GM19351 (cell line): ENCODE results near the gene IL20.
A peak's percentile ranks its signal among the peaks of the same experiment; 100 is the strongest.

Source experiments
- ATAC-seq: cut with Tn5 transposase; IDR thresholded peaks from one replicate; pipeline ENCODE4 v1.9.1; 2021; ENCODE audit warnings: mild to moderate bottlenecking, moderate library complexity; ENCODE audit not compliant: unreplicated experiment

Gene IL20

GRCh38 chr1:206864939-206865671 is at the start of gene IL20:
Gene IL20 (plus strand): TSS chr1:206865623. CDS start chr1:206865853, 230 bp downstream.
- ATAC-seq: no peak

GRCh38 chr1:206816390-206817287 is 48.8 kb upstream of the IL20 start:
- peak; percentile 61 for ATAC-seq

- ATAC-seq: no peak
Measured at GRCh38 chr1:206821493-206821892, 43.9 kb upstream of the IL20 start.

GRCh38 chr1:206823727-206824126 is 41.7 kb upstream of the IL20 start:
- no peak for ATAC-seq

GRCh38 chr1:206824331-206824730 is 41.1 kb upstream of the IL20 start:
- ATAC-seq: no peak

- ATAC-seq: no peak
Measured at GRCh38 chr1:206826394-206826793, 39.0 kb upstream of the IL20 start.

- ATAC-seq: no peak
Measured at GRCh38 chr1:206828061-206828460, 37.4 kb upstream of the IL20 start.

GRCh38 chr1:206828765-206829164 is 36.7 kb upstream of the IL20 start:
- ATAC-seq: no peak

GRCh38 chr1:206829282-206829681 is 36.1 kb upstream of the IL20 start:
- ATAC-seq: no peak

GRCh38 chr1:206829875-206830274 is 35.5 kb upstream of the IL20 start:
- ATAC-seq: no peak

- ATAC-seq: no peak
Measured at GRCh38 chr1:206831650-206832049, 33.8 kb upstream of the IL20 start.

- no peak for ATAC-seq
Measured at GRCh38 chr1:206832352-206832880, 33.0 kb upstream of the IL20 start.

GRCh38 chr1:206833106-206833680 is 32.2 kb upstream of the IL20 start:
- no peak for ATAC-seq

GRCh38 chr1:206833801-206834200 is 31.6 kb upstream of the IL20 start:
- ATAC-seq: no peak

- ATAC-seq: no peak
Measured at GRCh38 chr1:206834217-206834616, 31.2 kb upstream of the IL20 start.

GRCh38 chr1:206834711-206835110 is 30.7 kb upstream of the IL20 start:
- ATAC-seq: no peak

- no peak for ATAC-seq
Measured at GRCh38 chr1:206835186-206835585, 30.2 kb upstream of the IL20 start.

GRCh38 chr1:206836111-206836510 is 29.3 kb upstream of the IL20 start:
- no peak for ATAC-seq

- ATAC-seq: no peak
Measured at GRCh38 chr1:206839006-206839560, 26.3 kb upstream of the IL20 start.

- no peak for ATAC-seq
Measured at GRCh38 chr1:206839857-206840256, 25.6 kb upstream of the IL20 start.
